GM21717 (cell line): ENCODE results near the gene OPRPN.

Experiments
- ATAC-seq: cut with Tn5 transposase; IDR thresholded peaks from one replicate; pipeline ENCODE4 v1.9.1; 2021; ENCODE audit warnings: mild to moderate bottlenecking, moderate library complexity; ENCODE audit not compliant: unreplicated experiment

OPRPN gene, protein sequence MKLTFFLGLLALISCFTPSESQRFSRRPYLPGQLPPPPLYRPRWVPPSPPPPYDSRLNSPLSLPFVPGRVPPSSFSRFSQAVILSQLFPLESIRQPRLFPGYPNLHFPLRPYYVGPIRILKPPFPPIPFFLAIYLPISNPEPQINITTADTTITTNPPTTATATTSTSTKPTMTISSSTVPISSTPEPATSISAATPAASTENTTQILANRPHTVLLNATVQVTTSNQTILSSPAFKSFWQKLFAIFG

DNA sequence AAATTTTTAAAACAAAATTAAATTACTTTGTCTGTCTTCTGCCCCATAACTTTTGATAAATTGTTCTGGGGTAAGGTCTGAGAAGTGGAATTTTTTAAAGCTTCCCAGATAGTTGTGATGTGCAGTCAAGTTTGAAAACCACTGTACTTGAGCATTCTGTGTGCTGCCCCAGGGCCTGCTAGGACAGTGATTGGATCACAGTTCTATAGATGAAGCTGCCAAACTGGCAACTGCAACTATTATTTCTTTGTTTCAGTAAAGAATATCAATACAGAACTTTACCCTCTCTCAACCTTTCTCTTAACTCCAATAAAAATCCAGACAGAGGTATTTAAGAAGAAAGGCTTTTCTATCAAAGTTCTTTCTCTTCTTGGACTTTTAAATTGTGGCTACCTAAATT is at the start of gene OPRPN:
Gene OPRPN, plus strand, starts transcription at position 361 of the 400 bp plus-strand sequence. CDS start 1,346 bp downstream, outside the sequence.
- ATAC-seq, result no peak

DNA sequence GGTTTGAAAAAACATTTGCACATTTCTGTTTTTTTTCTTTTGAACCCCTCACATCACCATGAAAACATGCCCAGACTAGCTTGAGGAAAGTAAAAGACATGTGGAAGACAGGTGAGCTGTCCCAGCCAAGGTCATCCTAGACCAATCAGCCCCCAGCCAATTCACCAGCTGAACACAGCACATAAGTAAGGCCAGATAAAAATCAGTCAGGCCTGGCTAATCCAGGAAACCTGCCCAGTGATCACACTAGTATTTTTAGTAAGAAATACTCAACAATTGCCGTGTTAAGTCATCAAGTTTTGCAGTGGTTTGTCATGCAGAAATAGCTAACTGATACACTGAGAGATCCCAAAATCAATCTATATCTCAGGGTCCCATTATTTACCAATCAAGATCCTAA is 41.6 kb upstream of the OPRPN start:
- ATAC-seq, result no peak

DNA sequence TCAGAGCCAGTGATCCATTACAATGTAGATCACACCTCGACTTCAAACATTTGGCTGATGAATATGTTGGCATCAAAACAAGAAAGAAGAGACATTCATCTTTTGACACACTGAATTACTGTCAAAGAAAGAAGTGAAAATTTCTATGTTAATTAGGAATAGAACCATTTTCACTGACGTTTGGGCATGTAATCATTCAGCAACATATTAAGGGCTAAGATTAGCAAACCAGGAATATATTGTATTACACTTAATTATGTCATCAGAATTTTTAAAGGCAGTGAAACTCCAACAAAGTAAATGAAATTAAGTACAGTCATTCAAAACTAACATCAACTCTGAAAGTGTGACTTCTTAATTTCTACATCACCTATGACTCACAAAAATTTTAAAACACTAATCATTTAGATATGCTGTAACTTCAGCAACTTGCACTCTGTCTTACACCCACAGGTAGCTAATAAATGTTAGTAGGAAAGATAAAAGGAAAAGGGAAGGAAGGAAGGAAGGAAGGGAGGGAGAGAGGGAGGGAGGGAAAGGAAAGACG is 38.6 kb upstream of the OPRPN start:
- no peak for ATAC-seq

DNA sequence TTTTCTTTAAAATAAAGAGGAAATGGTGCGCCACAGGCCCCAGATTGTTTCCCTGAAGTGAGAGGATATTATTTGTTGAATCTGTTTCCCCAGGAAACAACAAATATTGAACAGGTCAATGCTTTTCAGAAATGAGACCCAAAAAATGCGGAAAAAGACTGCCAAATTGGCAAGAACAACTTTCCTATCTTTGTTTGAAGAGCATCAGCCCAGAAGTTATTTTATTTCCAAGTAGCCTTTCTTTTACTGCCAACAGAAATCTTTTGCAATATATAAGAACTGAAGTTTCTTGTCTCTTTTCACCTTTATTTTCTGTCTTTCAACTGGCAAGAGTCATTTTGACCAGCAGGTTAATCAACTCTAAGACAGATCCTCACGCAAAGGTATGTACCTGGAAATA is 37.3 kb upstream of the OPRPN start, which contains the start of gene SMR3A:
Gene SMR3A, plus strand, starts transcription at position 301 of the 400 bp plus-strand sequence. CDS start 1,356 bp downstream, outside the sequence.
- no peak for ATAC-seq

- no peak for ATAC-seq
Observed at GRCh38 chr4:70364002-70364401, 33.7 kb upstream of the OPRPN start.

DNA sequence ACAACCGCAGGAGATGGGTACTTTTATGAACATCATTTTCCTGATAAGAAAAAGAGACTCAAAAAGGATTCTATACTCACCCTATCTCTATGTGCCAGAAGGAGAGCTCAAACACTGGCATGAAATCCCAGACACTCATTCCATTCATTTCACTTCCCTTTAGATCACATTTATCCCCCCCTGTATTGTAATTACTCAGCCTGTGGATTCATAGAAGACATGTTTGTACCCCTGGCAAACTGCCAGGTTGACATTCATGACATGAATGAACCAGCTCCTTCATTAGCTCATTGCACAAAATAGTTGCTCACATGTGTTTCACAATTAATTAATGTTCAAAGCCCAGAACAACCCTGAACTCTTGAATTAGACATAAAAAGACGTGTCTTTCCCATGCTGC is 32.3 kb upstream of the OPRPN start:
- ATAC-seq, result no peak

DNA sequence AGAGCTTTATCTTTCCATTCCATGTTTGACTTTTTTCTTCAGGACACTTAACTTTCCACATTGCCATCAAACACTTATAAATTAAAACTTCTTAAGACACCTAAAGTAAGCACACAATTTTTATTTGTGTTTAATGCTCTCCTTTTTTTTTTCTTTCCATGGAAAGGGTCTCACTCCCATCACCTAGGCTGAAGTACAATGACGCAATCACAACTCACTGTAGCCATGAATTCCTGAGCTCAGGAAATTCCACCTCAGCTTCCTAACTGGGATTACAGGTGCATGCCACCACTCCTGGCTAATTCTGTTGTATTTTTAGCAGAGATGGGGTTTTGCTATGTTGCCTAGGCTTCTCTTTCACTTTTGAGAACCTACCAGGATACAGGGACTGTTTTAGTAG is 29.9 kb upstream of the OPRPN start:
- no peak for ATAC-seq

GRCh38 chr4:70371987-70372386 is 25.8 kb upstream of the OPRPN start:
- ATAC-seq, result no peak

GRCh38 chr4:70372760-70373159 is 25.0 kb upstream of the OPRPN start:
- no peak for ATAC-seq

- ATAC-seq, result no peak
Observed at GRCh38 chr4:70380578-70380977, 17.2 kb upstream of the OPRPN start.

DNA sequence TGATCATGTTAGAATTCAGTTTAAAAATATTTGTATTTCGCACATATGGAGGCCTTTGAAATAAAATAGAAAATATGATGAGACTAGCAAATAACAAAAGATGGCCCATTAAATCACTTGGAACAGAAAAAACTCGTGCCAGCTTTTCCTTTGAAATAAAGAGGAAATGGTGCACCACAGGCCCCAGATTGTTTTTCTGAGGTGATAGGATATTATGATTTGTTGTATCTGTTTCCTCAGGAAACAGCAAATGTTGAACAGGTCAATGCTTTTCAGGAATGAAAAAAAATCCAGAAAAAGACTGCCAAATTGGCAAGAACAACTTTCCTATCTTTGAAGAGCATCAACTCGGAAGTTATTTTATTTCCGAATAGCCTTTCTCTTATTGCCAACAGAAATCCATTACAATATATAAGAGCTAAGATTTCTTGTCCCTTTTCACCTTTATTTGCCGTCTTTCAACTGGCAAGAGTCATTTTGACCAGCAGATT is 15.0 kb upstream of the OPRPN start, which contains the start of gene SMR3B:
Gene SMR3B, plus strand, starts transcription at position 441 of the 491 bp plus-strand sequence. CDS start 1,380 bp downstream, outside the sequence.
- no peak for ATAC-seq

- peak; percentile 49 for ATAC-seq
Observed at GRCh38 chr4:70392057-70392776, 5.5 kb upstream of the OPRPN start.

DNA sequence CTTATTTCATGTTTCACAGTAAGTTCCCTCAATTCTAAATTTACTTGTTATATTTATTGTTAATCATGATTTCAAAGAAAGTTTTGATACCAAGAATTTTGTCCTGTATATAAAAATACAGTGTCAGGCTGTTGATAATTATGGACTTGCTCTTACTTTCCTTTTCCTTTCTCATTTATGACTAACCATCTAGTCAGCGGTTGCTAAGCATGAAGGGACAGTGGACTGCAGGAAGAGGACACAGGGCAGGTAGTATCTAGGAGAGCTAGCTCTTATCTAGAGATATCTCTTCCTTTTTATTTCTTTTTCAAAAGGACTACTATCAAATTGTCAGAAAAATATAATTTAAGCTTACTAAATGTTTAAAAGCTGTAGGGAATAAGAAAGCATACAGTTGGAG is 1.6 kb downstream of the OPRPN start:
- ATAC-seq, result no peak

- ATAC-seq, result no peak
Observed at GRCh38 chr4:70402762-70403161, 5.0 kb downstream of the OPRPN start.

- ATAC-seq, result no peak
Observed at GRCh38 chr4:70405765-70406164, 8.0 kb downstream of the OPRPN start.

GRCh38 chr4:70425306-70425705 is 27.6 kb downstream of the OPRPN start:
- ATAC-seq, result no peak

DNA sequence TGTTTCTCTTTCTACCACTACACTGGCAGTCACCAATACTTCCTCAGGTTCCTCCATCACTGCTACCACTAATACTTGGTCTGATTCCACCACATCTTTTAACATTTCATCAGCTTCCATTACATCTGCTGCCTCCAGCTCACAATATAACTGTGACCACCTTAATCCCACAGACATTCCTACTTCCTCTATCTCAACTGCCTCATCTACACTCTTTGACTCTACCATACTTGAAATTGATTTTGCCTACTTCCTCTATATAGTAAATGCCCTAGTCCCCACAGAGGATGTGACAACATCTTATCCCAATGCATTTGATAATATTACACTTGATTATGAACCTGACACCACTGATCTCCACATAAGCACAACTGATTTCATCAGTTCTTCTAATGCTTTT is 29.0 kb downstream of the OPRPN start:
- ATAC-seq, result no peak

- no peak for ATAC-seq
Observed at GRCh38 chr4:70437197-70437596, 39.5 kb downstream of the OPRPN start.

DNA sequence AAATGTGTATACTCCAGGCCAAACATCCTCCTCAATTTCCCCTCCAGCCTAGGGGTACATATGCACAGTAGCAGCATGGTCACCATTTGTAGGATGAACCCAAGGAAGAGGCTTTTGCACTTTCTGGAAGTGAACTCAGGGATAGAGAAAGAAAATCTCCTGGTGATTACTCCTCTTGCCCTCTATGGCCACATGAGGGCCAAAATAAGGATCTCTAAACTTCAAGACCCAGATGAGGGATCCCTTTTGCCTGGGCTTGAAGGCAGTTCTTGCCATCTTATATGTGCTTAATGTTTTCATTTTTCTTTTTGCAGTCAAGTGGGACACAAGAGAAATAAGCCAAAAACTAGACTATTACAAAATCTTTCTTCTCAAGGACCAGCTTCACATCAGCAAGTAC is 44.7 kb downstream of the OPRPN start:
- ATAC-seq, result no peak

DNA sequence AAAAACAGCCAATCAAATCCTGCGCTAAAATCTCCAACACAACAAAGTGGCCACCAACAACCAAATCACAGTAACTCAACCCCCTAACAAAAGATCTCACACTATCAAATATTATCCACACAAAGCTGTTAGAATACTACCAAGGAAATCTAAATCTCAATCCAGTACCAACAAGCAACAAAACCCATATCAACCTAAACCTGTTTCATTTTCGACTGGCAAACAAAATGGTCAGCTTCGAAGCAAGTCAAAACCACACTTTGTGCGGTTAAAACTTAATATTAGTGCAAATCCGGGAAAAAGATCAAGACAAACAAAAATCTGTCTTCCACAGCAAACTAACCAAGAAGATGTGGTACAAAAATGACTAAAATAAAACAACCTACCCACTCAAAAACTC is 45.6 kb downstream of the OPRPN start:
- ATAC-seq, result no peak

- peak; percentile 65 for ATAC-seq
Observed at GRCh38 chr4:70449220-70449619, 51.5 kb downstream of the OPRPN start.

GRCh38 chr4:70452946-70453345 is 55.2 kb downstream of the OPRPN start:
- ATAC-seq, result no peak
